GM23338 (cell line): ENCODE results near the gene APOL5.

Experiments
- CREB1 ChIP-seq: fragments of 250-450 bp; sonication (Bioruptor Pico); IDR thresholded peaks from 2 replicates; pipeline ENCODE4 v1.5.0; 2020; ENCODE audit warnings: low read depth, mild to moderate bottlenecking, moderate library complexity
- CTCF ChIP-seq, 2 experiments: fragments of 200-600 bp in 1 of 2; sonication (generic) in 1 of 2; conservative IDR thresholded peaks; 2 replicates each; pipeline versions ENCODE4 v1.5.1 to v1.6.1; 2016 to 2017; ENCODE audit warnings: antibody characterized with exemption in 2 of 2, low read depth in 2 of 2, mild to moderate bottlenecking in 2 of 2, moderate library complexity in 1 of 2
- EZH2 ChIP-seq: fragments of 200-600 bp; sonication (generic); IDR thresholded peaks from one replicate; pipeline ENCODE4 v1.8.0; 2017; ENCODE audit warnings: antibody characterized with exemption, mild to moderate bottlenecking, low read depth; ENCODE audit not compliant: unreplicated experiment
- EZH2phosphoT487 ChIP-seq: fragments of 200-600 bp; sonication (generic); IDR thresholded peaks from one replicate; pipeline ENCODE4 v1.8.1; 2018; ENCODE audit warnings: antibody characterized with exemption; ENCODE audit not compliant: unreplicated experiment
- JUNB ChIP-seq: IDR thresholded peaks from one replicate; pipeline ENCODE4 v1.6.1; 2016; ENCODE audit warnings: antibody characterized with exemption; ENCODE audit not compliant: unreplicated experiment
- POLR2AphosphoS5 ChIP-seq: IDR thresholded peaks from 2 replicates; pipeline ENCODE4 v1.6.1; 2016; ENCODE audit warnings: antibody characterized with exemption, low read depth
- REST ChIP-seq: IDR thresholded peaks from one replicate; pipeline ENCODE4 v1.6.1; 2018; ENCODE audit warnings: antibody characterized with exemption; ENCODE audit not compliant: unreplicated experiment
- STAT1 ChIP-seq: IDR thresholded peaks from one replicate; pipeline ENCODE4 v1.6.1; 2016; ENCODE audit warnings: antibody characterized with exemption; ENCODE audit not compliant: unreplicated experiment
- ZNF114 ChIP-seq: fragments of 250-450 bp; sonication (Bioruptor Pico); IDR thresholded peaks from 2 replicates; pipeline ENCODE4 v1.5.0; 2020; ENCODE audit warnings: mild to moderate bottlenecking, moderate library complexity
- ZNF462 ChIP-seq: fragments of 250-450 bp; sonication (Bioruptor Pico); IDR thresholded peaks from 2 replicates; pipeline ENCODE4 v1.5.0; 2020; ENCODE audit warnings: mild to moderate bottlenecking, moderate library complexity
- TF ChIP-seq, protein P1 (sequence below): IDR thresholded peaks from 2 replicates; pipeline ENCODE4 v1.6.1; 2016; ENCODE audit warnings: antibody characterized with exemption

DNA sequence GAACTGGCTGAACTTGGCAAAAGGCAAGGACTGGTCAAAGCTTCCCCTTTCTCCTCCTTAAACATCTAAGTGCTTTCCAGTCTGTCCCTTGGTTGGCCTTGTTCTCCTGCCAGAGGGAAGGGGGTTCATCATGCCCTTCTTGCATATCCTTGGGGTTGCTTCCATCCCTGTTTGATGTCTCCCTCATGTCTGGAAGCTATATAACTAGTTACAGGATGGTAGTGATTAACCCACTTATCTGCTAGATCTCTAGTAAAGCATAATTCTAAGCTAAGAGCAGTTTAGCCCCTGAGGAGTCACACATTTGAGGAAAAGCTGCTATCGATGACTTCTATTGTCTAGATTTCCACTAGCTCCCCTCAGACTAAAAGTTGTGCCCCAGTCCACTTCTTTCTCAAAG is 22.9 kb downstream of the APOL5 start:
- no peak for TF ChIP-seq CTCF (conservative IDR thresholded peaks at IDR 0.05; ENCODE audit: low read depth in 2 of 2)
- TF ChIP-seq, protein P1, sequence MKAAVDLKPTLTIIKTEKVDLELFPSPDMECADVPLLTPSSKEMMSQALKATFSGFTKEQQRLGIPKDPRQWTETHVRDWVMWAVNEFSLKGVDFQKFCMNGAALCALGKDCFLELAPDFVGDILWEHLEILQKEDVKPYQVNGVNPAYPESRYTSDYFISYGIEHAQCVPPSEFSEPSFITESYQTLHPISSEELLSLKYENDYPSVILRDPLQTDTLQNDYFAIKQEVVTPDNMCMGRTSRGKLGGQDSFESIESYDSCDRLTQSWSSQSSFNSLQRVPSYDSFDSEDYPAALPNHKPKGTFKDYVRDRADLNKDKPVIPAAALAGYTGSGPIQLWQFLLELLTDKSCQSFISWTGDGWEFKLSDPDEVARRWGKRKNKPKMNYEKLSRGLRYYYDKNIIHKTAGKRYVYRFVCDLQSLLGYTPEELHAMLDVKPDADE = no peak
- TF ChIP-seq EZH2 = no peak
- no peak for TF ChIP-seq POLR2AphosphoS5
- TF ChIP-seq ZNF462 (CRISPR knock-in tag) = no peak
- no peak for TF ChIP-seq CREB1
- no peak for TF ChIP-seq EZH2phosphoT487
- TF ChIP-seq JUNB = no peak
- no peak for TF ChIP-seq STAT1
- TF ChIP-seq REST = no peak
- TF ChIP-seq ZNF114 = no peak
